HEK293 (cell line): ENCODE data around the gene WDR70.
A peak's percentile ranks its signal among the peaks of the same experiment; 100 is the strongest.

Experiments
- CTCF ChIA-PET: fragments of 350-600 bp; formaldehyde crosslinking; extraction: SDS; loops from one replicate; lab custom pipeline; 2021; ENCODE audit warnings: antibody characterized with exemption; lab: Yijun Ruan, JAX
- POLR2A ChIA-PET: fragments of 300-600 bp; formaldehyde crosslinking; extraction: SDS; loops from one replicate; lab custom pipeline; 2020; ENCODE audit warnings: antibody characterized with exemption, inconsistent platforms; lab: Yijun Ruan, JAX
- H3K27ac ChIP-seq: fragments of 200-500 bp; sonication (Bioruptor generic); 2 replicates; pipeline ENCODE4 v1.5.1; 2014; ENCODE audit warnings: low read depth, low read length, control low read depth, inconsistent platforms; ENCODE audit errors: extremely low read depth
- H3K36me3 ChIP-seq, 2 experiments: fragments of 200-500 bp in 1 of 2; sonication (Bioruptor generic) in 1 of 2; 1 replicate in 1 of 2; 2 replicates in 1 of 2; pipeline ENCODE4 v1.5.1; 2014 to 2017; ENCODE audit warnings: inconsistent platforms in 2 of 2, low read length in 2 of 2; ENCODE audit not compliant: control insufficient read depth in 2 of 2, insufficient read depth in 1 of 2
- H3K4me1 ChIP-seq: fragments of 200-500 bp; sonication (Bioruptor generic); 2 replicates; pipeline ENCODE4 v1.5.1; 2014; ENCODE audit warnings: mild to moderate bottlenecking, low read length, inconsistent platforms; ENCODE audit not compliant: control insufficient read depth, insufficient read depth
- H3K4me3 ChIP-seq: 2 replicates; pipeline ENCODE4 v1.5.1; 2011; ENCODE audit warnings: low read depth, mild to moderate bottlenecking, control low read depth, low read length, moderate library complexity
- H3K9me3 ChIP-seq: fragments of 200-500 bp; sonication (Bioruptor generic); 2 replicates; pipeline ENCODE4 v1.5.1; 2014; ENCODE audit warnings: low read depth, low read length, inconsistent platforms; ENCODE audit not compliant: control insufficient read depth, insufficient read depth
- GLIS1 ChIP-seq: fragments of 450-650 bp; formaldehyde crosslinking; IDR thresholded peaks from 2 replicates; pipeline ENCODE4 v1.5.1; 2016; ENCODE audit warnings: missing biosample characterization, missing genetic modification characterization
- HOXC10 ChIP-seq: sonication (generic); formaldehyde crosslinking; IDR thresholded peaks from 2 replicates; pipeline ENCODE4 v1.8.1; 2023; ENCODE audit warnings: mild to moderate bottlenecking, missing genetic modification reagents
- KLF16 ChIP-seq: fragments of 450-650 bp; formaldehyde crosslinking; IDR thresholded peaks from 2 replicates; pipeline ENCODE4 v1.5.1; 2017; ENCODE audit warnings: missing biosample characterization, missing genetic modification characterization
- KLF8 ChIP-seq: fragments of 450-650 bp; formaldehyde crosslinking; IDR thresholded peaks from 2 replicates; pipeline ENCODE4 v1.5.1; 2016; ENCODE audit warnings: missing biosample characterization, missing genetic modification characterization
- OSR2 ChIP-seq: fragments of 450-650 bp; formaldehyde crosslinking; IDR thresholded peaks from 2 replicates; pipeline ENCODE4 v1.5.1; 2016; ENCODE audit warnings: missing biosample characterization, missing genetic modification characterization
- PRDM6 ChIP-seq: fragments of 450-650 bp; formaldehyde crosslinking; IDR thresholded peaks from 2 replicates; pipeline ENCODE4 v1.5.1; 2017; ENCODE audit warnings: missing biosample characterization, missing genetic modification characterization
- ZBTB17 ChIP-seq: fragments of 450-650 bp; formaldehyde crosslinking; IDR thresholded peaks from 2 replicates; pipeline ENCODE4 v1.5.1; 2016; ENCODE audit warnings: missing biosample characterization, missing genetic modification characterization
- ZBTB49 ChIP-seq: fragments of 450-650 bp; formaldehyde crosslinking; IDR thresholded peaks from 2 replicates; pipeline ENCODE4 v1.5.1; 2016; ENCODE audit warnings: missing biosample characterization, missing genetic modification characterization, low read depth
- ZBTB8A ChIP-seq: fragments of 450-650 bp; formaldehyde crosslinking; IDR thresholded peaks from 2 replicates; pipeline ENCODE4 v1.5.1; 2016; ENCODE audit warnings: missing biosample characterization, missing genetic modification characterization
- ZNF140 ChIP-seq: fragments of 450-650 bp; formaldehyde crosslinking; IDR thresholded peaks from 2 replicates; pipeline ENCODE4 v1.5.1; 2016; ENCODE audit warnings: missing biosample characterization, missing genetic modification characterization
- ZNF19 ChIP-seq: fragments of 450-650 bp; formaldehyde crosslinking; IDR thresholded peaks from 2 replicates; pipeline ENCODE4; 2016; ENCODE audit warnings: missing biosample characterization, missing genetic modification characterization, low read depth
- ZNF501 ChIP-seq: fragments of 450-650 bp; formaldehyde crosslinking; IDR thresholded peaks from 2 replicates; pipeline ENCODE4 v1.5.1; 2016; ENCODE audit warnings: missing biosample characterization, missing genetic modification characterization
- ZNF514 ChIP-seq: fragments of 450-650 bp; formaldehyde crosslinking; IDR thresholded peaks from 2 replicates; pipeline ENCODE4 v1.5.1; 2016; ENCODE audit warnings: missing biosample characterization, missing genetic modification characterization
- ZNF560 ChIP-seq: fragments of 450-650 bp; formaldehyde crosslinking; IDR thresholded peaks from 2 replicates; pipeline ENCODE4 v1.5.1; 2017; ENCODE audit warnings: missing biosample characterization, missing genetic modification characterization, borderline replicate concordance
- ZNF600 ChIP-seq: fragments of 450-650 bp; formaldehyde crosslinking; IDR thresholded peaks from 2 replicates; pipeline ENCODE4 v1.5.1; 2016; ENCODE audit warnings: missing biosample characterization, missing genetic modification characterization
- ZNF660 ChIP-seq: fragments of 450-650 bp; IDR thresholded peaks from 2 replicates; pipeline ENCODE4 v1.5.1; 2018; ENCODE audit warnings: missing biosample characterization, mild to moderate bottlenecking, missing genetic modification characterization
- ZSCAN5A ChIP-seq: fragments of 450-650 bp; formaldehyde crosslinking; IDR thresholded peaks from 2 replicates; pipeline ENCODE4 v1.5.1; 2016; ENCODE audit warnings: missing biosample characterization, missing genetic modification characterization
- TF ChIP-seq, protein P1 (sequence below): fragments of 450-650 bp; formaldehyde crosslinking; IDR thresholded peaks from 2 replicates; pipeline ENCODE4 v1.5.1; 2016; ENCODE audit warnings: missing biosample characterization, missing genetic modification characterization
- TF ChIP-seq, protein P2 (sequence below): fragments of 450-650 bp; formaldehyde crosslinking; IDR thresholded peaks from 2 replicates; pipeline ENCODE4 v1.5.1; 2016; ENCODE audit warnings: missing biosample characterization, missing genetic modification characterization

The WDR70 gene

GRCh38 chr5:37565062-37565670, 186.0 kb downstream of the WDR70 start:
- Histone ChIP-seq H3K4me1 (peaks cover 9% of the 10 kb centered on the region; the same call in 1 of the 2 replicates), H3K27ac (no peak overlapping the region), H3K9me3 (no peaks in the 10 kb centered on the region), H3K36me3 (no peaks in the 10 kb centered on the region), H3K4me3 (no peak overlapping the region)
- CTCF ChIA-PET, result interaction anchor here (0.6 to 1.8 kb wide), 5 partner anchors 11 to 627 kb away, joined by 3 to 7 read pairs (median 3); no protein-coding TSS in a partner anchor
- POLR2A ChIA-PET, result no interaction called here
- TF ChIP-seq GLIS1 (no peak), PRDM6 (0 out of 2 replicates have a peak, but pooled peaks have one; percentile 9)

DNA sequence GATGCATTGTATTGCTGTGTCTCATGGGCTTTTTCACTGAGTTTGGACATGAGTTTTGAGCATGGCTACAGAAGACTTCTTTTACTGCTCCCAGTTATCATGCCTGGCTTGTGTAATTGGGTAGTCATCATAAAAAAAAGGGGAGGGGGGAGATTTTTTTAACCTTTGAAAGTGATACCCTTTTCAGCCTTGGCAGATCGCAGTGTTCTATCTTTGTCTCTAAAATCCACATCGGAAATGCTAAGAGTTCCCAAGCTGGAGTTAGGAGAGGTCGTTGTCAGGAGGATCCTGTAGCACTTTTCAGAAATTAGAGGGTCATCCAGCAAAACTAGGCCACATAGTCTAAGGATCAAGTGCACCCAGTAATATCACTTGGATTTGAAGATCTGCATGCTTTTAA, 188.4 kb downstream of the WDR70 start:
- H3K36me3 ChIP-seq, result no peaks in the 10 kb centered on the region
- no peaks in the 10 kb centered on the region for H3K9me3 ChIP-seq
- CTCF ChIA-PET, result interaction anchor here (0.6 to 1.1 kb wide), 2 partner anchors 13 to 862 kb away, joined by 3 to 7 read pairs; no protein-coding TSS in a partner anchor
- H3K4me3 ChIP-seq, result no peak overlapping the region
- POLR2A ChIA-PET, result no interaction called here
- TF ChIP-seq ZNF19 (tag by site-specific recombination), result no peak
- no peak for TF ChIP-seq HOXC10 (CRISPR knock-in tag)
- no peak for TF ChIP-seq ZNF560 (tag by site-specific recombination)
- TF ChIP-seq ZNF140 (tag by site-specific recombination), result no peak
- TF ChIP-seq, protein P1, sequence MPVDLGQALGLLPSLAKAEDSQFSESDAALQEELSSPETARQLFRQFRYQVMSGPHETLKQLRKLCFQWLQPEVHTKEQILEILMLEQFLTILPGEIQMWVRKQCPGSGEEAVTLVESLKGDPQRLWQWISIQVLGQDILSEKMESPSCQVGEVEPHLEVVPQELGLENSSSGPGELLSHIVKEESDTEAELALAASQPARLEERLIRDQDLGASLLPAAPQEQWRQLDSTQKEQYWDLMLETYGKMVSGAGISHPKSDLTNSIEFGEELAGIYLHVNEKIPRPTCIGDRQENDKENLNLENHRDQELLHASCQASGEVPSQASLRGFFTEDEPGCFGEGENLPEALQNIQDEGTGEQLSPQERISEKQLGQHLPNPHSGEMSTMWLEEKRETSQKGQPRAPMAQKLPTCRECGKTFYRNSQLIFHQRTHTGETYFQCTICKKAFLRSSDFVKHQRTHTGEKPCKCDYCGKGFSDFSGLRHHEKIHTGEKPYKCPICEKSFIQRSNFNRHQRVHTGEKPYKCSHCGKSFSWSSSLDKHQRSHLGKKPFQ (tag by site-specific recombination), result no peak
- no peak for TF ChIP-seq ZNF600 (tag by site-specific recombination)
- TF ChIP-seq KLF8 (tag by site-specific recombination), result no peak
- TF ChIP-seq, protein P2, sequence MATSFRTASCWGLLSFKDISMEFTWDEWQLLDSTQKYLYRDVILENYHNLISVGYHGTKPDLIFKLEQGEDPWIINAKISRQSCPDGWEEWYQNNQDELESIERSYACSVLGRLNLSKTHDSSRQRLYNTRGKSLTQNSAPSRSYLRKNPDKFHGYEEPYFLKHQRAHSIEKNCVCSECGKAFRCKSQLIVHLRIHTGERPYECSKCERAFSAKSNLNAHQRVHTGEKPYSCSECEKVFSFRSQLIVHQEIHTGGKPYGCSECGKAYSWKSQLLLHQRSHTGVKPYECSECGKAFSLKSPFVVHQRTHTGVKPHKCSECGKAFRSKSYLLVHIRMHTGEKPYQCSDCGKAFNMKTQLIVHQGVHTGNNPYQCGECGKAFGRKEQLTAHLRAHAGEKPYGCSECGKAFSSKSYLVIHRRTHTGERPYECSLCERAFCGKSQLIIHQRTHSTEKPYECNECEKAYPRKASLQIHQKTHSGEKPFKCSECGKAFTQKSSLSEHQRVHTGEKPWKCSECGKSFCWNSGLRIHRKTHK (tag by site-specific recombination), result no peak
- no peak for TF ChIP-seq ZNF660 (tag by site-specific recombination)
- TF ChIP-seq OSR2 (tag by site-specific recombination), result no peak
- TF ChIP-seq ZNF514 (tag by site-specific recombination), result no peak
- TF ChIP-seq KLF16 (tag by site-specific recombination), result no peak
- TF ChIP-seq GLIS1, result no peak
- TF ChIP-seq ZSCAN5A (tag by site-specific recombination), result no peak
- no peak for TF ChIP-seq ZBTB8A (tag by site-specific recombination)
- TF ChIP-seq ZBTB17 (tag by site-specific recombination), result no peak
- no peak for TF ChIP-seq ZBTB49 (tag by site-specific recombination)
- no peak for TF ChIP-seq ZNF501 (tag by site-specific recombination)
- H3K4me1 ChIP-seq, result peaks cover 9% of the 10 kb centered on the region
- no peak overlapping the region for H3K27ac ChIP-seq
